Osteoblast (primary cell): ENCODE measurements around the gene AK2. TPM values are rescaled to one million over a fixed set of nuclear protein-coding genes. Genes with fewer than 3 reads are reported as not detected.
A peak's percentile ranks its signal among the peaks of the same experiment; 100 is the strongest.

Source experiments
- DNase-seq: peaks from one replicate; pipeline ENCODE4 v3.0.0; 2011; ENCODE audit warnings: low spot score, mixed read lengths; ENCODE audit not compliant: insufficient read length; ENCODE audit errors: missing footprints
- H2AFZ ChIP-seq: 2 replicates; pipeline ENCODE4 v1.6.0; 2011; ENCODE audit warnings: mild to moderate bottlenecking, low read length
- H3K27ac ChIP-seq: 2 replicates; pipeline ENCODE4 v1.5.1; 2011; ENCODE audit warnings: mild to moderate bottlenecking, low read depth, low read length, moderate library complexity
- H3K27me3 ChIP-seq: 2 replicates; pipeline ENCODE4 v1.6.0; 2012; ENCODE audit warnings: mild to moderate bottlenecking, control low read depth, inconsistent platforms, low read length, moderate library complexity; ENCODE audit not compliant: insufficient read depth
- H3K36me3 ChIP-seq: 2 replicates; pipeline ENCODE4 v1.5.1; 2011; ENCODE audit warnings: mild to moderate bottlenecking, low read length, control low read depth, moderate library complexity; ENCODE audit not compliant: insufficient read depth
- H3K4me1 ChIP-seq: 2 replicates; pipeline ENCODE4 v1.5.1; 2011; ENCODE audit warnings: mild to moderate bottlenecking, low read length, control low read depth, moderate library complexity; ENCODE audit not compliant: insufficient read depth
- H3K4me2 ChIP-seq: 2 replicates; pipeline ENCODE4 v1.6.0; 2011; ENCODE audit warnings: mild to moderate bottlenecking, low read length; ENCODE audit not compliant: insufficient read depth
- H3K4me3 ChIP-seq: fragments of 200-600 bp; sonication (generic); 3 replicates; pipeline ENCODE4 v1.5.1; 2012; ENCODE audit warnings: mild to moderate bottlenecking, low read length, inconsistent platforms; ENCODE audit not compliant: insufficient read depth
- H3K79me2 ChIP-seq: 2 replicates; pipeline ENCODE4 v1.6.0; 2012; ENCODE audit warnings: mild to moderate bottlenecking, low read length, control low read depth, inconsistent platforms; ENCODE audit not compliant: insufficient read depth
- H3K9me3 ChIP-seq: 2 replicates; pipeline ENCODE4 v1.5.1; 2011; ENCODE audit warnings: low read depth, low read length, control low read depth
- H4K20me1 ChIP-seq: 2 replicates; pipeline ENCODE4 v1.6.0; 2012; ENCODE audit warnings: mild to moderate bottlenecking, low read length, control low read depth; ENCODE audit not compliant: insufficient read depth
- CTCF ChIP-seq: IDR thresholded peaks from 2 replicates; pipeline ENCODE4 v1.5.1; 2011; ENCODE audit warnings: mild to moderate bottlenecking, low read depth, low read length, moderate library complexity; ENCODE audit errors: extremely low read depth
- total RNA-seq: library from RNA; depleted of rRNA; stranded (reverse); fragments of >200 nt; gene quantifications from 2 replicates; pipeline ENCODE4 v1.2.3, GENCODE V29; 2012

Gene AK2
- total RNA-seq, 1 donor = 139 TPM

- H3K9me3 ChIP-seq = no peaks in the 10 kb centered on the region
- peaks cover 20% of the 10 kb centered on the region for H3K4me1 ChIP-seq
- H3K27me3 ChIP-seq = no peaks in the 10 kb centered on the region
- TF ChIP-seq CTCF = no peak
- H3K36me3 ChIP-seq = peaks cover 28% of the 10 kb centered on the region
- H2AFZ ChIP-seq = no peak overlapping the region
- H3K27ac ChIP-seq = no peak overlapping the region
- H3K4me3 ChIP-seq = no peak overlapping the region
- no peak overlapping the region for H3K4me2 ChIP-seq
- H4K20me1 ChIP-seq = peaks cover 3% of the 10 kb centered on the region
- DNase-seq = no peak
- H3K79me2 ChIP-seq = no peaks in the 10 kb centered on the region
These were observed 30.8 kb downstream of the AK2 start for GRCh38 chr1:33005838-33006421.

DNA sequence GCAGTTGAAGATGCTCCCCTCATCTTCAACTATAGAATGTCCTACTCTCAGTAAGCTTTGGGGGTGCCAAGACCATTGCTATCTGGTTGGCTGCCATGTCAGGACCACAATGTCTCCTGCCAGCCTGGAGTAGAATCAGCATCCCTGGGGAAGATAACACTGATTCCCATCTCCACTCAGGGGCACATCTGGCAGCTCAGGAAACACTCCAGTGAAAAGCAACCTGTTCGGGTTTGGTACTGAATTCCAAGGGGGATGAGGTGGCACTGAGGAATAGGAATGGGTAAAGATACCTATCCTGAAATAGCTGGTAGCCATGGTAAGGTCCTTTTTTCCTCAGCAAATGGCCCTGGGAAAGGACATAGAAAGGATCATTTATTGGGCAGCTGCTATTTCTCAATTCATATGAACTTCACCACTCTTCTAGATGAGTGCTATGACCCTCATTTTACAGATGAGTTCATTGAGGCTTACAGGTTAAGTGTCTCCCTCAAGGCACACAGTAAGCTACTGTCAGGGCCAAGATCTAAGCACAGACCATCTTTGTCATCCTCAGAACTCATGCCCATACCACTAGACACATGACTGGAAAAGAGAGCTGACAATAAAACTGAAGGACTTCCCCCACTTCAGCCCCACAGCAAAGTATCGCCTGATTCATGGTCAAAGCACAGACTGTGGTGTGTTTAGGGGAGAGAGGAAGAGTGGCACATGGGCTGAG, 31.4 kb downstream of the AK2 start:
- Histone ChIP-seq H3K4me3 (no peak overlapping the region), H3K27me3 (no peaks in the 10 kb centered on the region), H4K20me1 (peaks cover 3% of the 10 kb centered on the region), H3K36me3 (peaks cover 23% of the 10 kb centered on the region), H3K27ac (peak overlapping the region; percentile 38), H3K4me2 (no peak overlapping the region), H3K9me3 (no peaks in the 10 kb centered on the region), H2AFZ (no peak overlapping the region), H3K79me2 (no peaks in the 10 kb centered on the region), H3K4me1 (peaks cover 19% of the 10 kb centered on the region)
- no peak for TF ChIP-seq CTCF
- DNase-seq = no peak

DNA sequence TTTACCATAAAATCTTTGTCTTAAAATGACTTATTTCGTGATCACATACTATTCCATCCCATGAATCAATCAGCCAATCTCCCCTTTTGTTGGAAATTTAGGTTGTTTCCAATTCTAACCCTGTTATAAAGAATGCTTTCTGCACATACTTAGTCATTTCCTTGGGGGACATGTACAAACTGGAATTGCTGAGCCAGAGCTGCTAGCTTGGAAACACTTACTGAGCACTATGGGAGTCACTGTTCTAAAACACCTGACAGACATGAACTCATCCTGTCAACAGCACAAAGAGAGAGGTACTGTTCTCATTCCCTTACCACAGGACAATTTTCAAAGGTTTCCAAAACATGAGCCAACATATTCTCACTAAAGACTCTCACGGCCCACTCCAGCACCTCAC, 32.1 kb downstream of the AK2 start:
- H3K4me2 ChIP-seq = no peak overlapping the region
- DNase-seq = peak; percentile 81

More for the DNA sequence above, 32.1 kb downstream of the AK2 start:
- Histone ChIP-seq H3K4me1 (peaks cover 19% of the 10 kb centered on the region), H3K27ac (peak overlapping the region; percentile 38), H3K36me3 (peaks cover 21% of the 10 kb centered on the region), H3K9me3 (no peaks in the 10 kb centered on the region), H2AFZ (no peak overlapping the region), H3K79me2 (no peaks in the 10 kb centered on the region), H4K20me1 (peaks cover 3% of the 10 kb centered on the region), H3K4me3 (no peak overlapping the region), H3K27me3 (no peaks in the 10 kb centered on the region)
- TF ChIP-seq CTCF = no peak
